ENCODE measurements around the gene TSFM. TPM values are rescaled to one million over a fixed set of nuclear protein-coding genes. Genes with fewer than 3 reads are reported as not detected.

The TSFM gene
- total RNA-seq (24.2 TPM), polyA plus RNA-seq (ENCODE audit: insufficient read depth in 1 of 8, insufficient read length in 8 of 8, low replicate concordance in 1 of 8) (10 to 100 TPM; 26.2 to 38.6 (median 30.0) TPM)
- long read RNA-seq, donor 1, transcript TSFM-204 (6 exons, 2,192 nt), result major isoform, 6 of 7 reads
- long read RNA-seq, donor 1, partial matches to known transcripts, result 0 of 7 reads
- long read RNA-seq, donor 1, other reads (novel, unspliced or antisense), result 0 of 7 reads
- long read RNA-seq, donor 2, partial matches to known transcripts, result 0 of 1 reads
- long read RNA-seq, donor 2, other reads (novel, unspliced or antisense), result 0 of 1 reads
- long read RNA-seq, donor 3, transcript TSFM-204 (6 exons, 2,192 nt), result major isoform, 15 of 19 reads
- long read RNA-seq, donor 3, partial matches to known transcripts, result 0 of 19 reads
- long read RNA-seq, donor 3, other reads (novel, unspliced or antisense), result 0 of 19 reads
- long read RNA-seq, donor 4, partial matches to known transcripts, result 0 of 3 reads
- long read RNA-seq, donor 4, other reads (novel, unspliced or antisense), result 0 of 3 reads
- long read RNA-seq, donor 5, transcript TSFM-204 (6 exons, 2,192 nt), result major isoform, 16 of 18 reads
- long read RNA-seq, donor 5, partial matches to known transcripts, result 0 of 18 reads
- long read RNA-seq, donor 5, other reads (novel, unspliced or antisense), result 0 of 18 reads
- long read RNA-seq, donor 6, transcript TSFM-204 (6 exons, 2,192 nt), result major isoform, 15 of 18 reads
- long read RNA-seq, donor 6, partial matches to known transcripts, result 0 of 18 reads
- long read RNA-seq, donor 6, other reads (novel, unspliced or antisense), result 0 of 18 reads
- long read RNA-seq, donor 7, transcript TSFM-204 (6 exons, 2,192 nt), result major isoform, 9 of 11 reads
- long read RNA-seq, donor 7, partial matches to known transcripts, result 0 of 11 reads
- long read RNA-seq, donor 7, other reads (novel, unspliced or antisense), result 0 of 11 reads
- long read RNA-seq, donor 8, partial matches to known transcripts, result 0 of 3 reads
- long read RNA-seq, donor 8, other reads (novel, unspliced or antisense), result 0 of 3 reads
- long read RNA-seq, donor 9, partial matches to known transcripts, result 0 of 4 reads
- long read RNA-seq, donor 9, other reads (novel, unspliced or antisense), result 0 of 4 reads
- long read RNA-seq, donor 10, transcript TSFM-204 (6 exons, 2,192 nt), result major isoform, 14 of 31 reads
- long read RNA-seq, donor 10, partial matches to known transcripts, result 17 of 31 reads
- long read RNA-seq, donor 10, other reads (novel, unspliced or antisense), result 0 of 31 reads
- long read RNA-seq, donor 11, transcript TSFM-204 (6 exons, 2,192 nt), result major isoform, 7 of 12 reads
- long read RNA-seq, donor 11, partial matches to known transcripts, result 5 of 12 reads
- long read RNA-seq, donor 11, other reads (novel, unspliced or antisense), result 0 of 12 reads

GRCh38 chr12:57782608-57783465, at the start of gene TSFM:
Gene TSFM, plus strand, starts transcription at chr12:57782787. Its CDS starts 15 bp downstream, at chr12:57782802.
- Histone ChIP-seq H3K36me3 (ENCODE audit: control insufficient read depth, insufficient read depth, low read length) (peaks cover 35% of the 10 kb centered on the region), H3K4me3 (ENCODE audit: low read length) (peak within 1 kb of the TSS; percentile 92), H3K27me3 (ENCODE audit: control insufficient read depth, insufficient read depth, low read length) (no peaks in the 10 kb centered on the region), H3K4me1 (ENCODE audit: control insufficient read depth, insufficient read depth, low read length) (peaks cover 8% of the 10 kb centered on the region), H3K27ac (ENCODE audit: low read length) (peak within 1 kb of the TSS; percentile 62), H3K9me3 (replicated peaks; ENCODE audit: control insufficient read depth, low read depth, low read length) (no peaks in the 10 kb centered on the region)
- DNase-seq, result peak; percentile 98
- under 1% methylated on average over 43 of the region's 45 CpGs for WGBS (ENCODE audit: insufficient coverage)

GRCh38 chr12:57733928-57734327, 48.7 kb upstream of the TSFM start:
- DNase-seq, result no peak
- no peak overlapping the region for H3K4me3 ChIP-seq (ENCODE audit: low read length)
- H3K36me3 ChIP-seq (ENCODE audit: control insufficient read depth, insufficient read depth, low read length), result peaks cover 14% of the 10 kb centered on the region

GRCh38 chr12:57734591-57734990, 48.0 kb upstream of the TSFM start:
- Histone ChIP-seq H3K4me3 (ENCODE audit: low read length) (no peak overlapping the region), H3K9me3 (replicated peaks; ENCODE audit: control insufficient read depth, low read depth, low read length) (no peaks in the 10 kb centered on the region), H3K27ac (ENCODE audit: low read length) (peak overlapping the region; percentile 85), H3K4me1 (ENCODE audit: control insufficient read depth, insufficient read depth, low read length) (peaks cover 60% of the 10 kb centered on the region), H3K27me3 (ENCODE audit: control insufficient read depth, insufficient read depth, low read length) (peaks cover 44% of the 10 kb centered on the region), H3K36me3 (ENCODE audit: control insufficient read depth, insufficient read depth, low read length) (peaks cover 11% of the 10 kb centered on the region)
- DNase-seq, result peak; percentile 50
- 88% methylated on average over 1 of the region's 4 CpGs for WGBS (ENCODE audit: insufficient coverage)

More at GRCh38 chr12:57733928-57734327, 48.7 kb upstream of the TSFM start:
- peak overlapping the region; percentile 85 for H3K27ac ChIP-seq (ENCODE audit: low read length)
- 79% methylated on average over 5 of the region's 6 CpGs for WGBS (ENCODE audit: insufficient coverage)
- no peaks in the 10 kb centered on the region for H3K9me3 ChIP-seq (replicated peaks; ENCODE audit: control insufficient read depth, low read depth, low read length)
- H3K4me1 ChIP-seq (ENCODE audit: control insufficient read depth, insufficient read depth, low read length), result peaks cover 55% of the 10 kb centered on the region
- H3K27me3 ChIP-seq (ENCODE audit: control insufficient read depth, insufficient read depth, low read length), result peaks cover 37% of the 10 kb centered on the region

- peaks cover 8% of the 10 kb centered on the region for H3K36me3 ChIP-seq (ENCODE audit: control insufficient read depth, insufficient read depth, low read length)
- no peaks in the 10 kb centered on the region for H3K9me3 ChIP-seq (replicated peaks; ENCODE audit: control insufficient read depth, low read depth, low read length)
- peak overlapping the region; percentile 13 for H3K4me3 ChIP-seq (ENCODE audit: low read length)
- DNase-seq, result peak; percentile 88
- peak overlapping the region; percentile 85 for H3K27ac ChIP-seq (ENCODE audit: low read length)
- peaks cover 51% of the 10 kb centered on the region for H3K27me3 ChIP-seq (ENCODE audit: control insufficient read depth, insufficient read depth, low read length)
- peaks cover 59% of the 10 kb centered on the region for H3K4me1 ChIP-seq (ENCODE audit: control insufficient read depth, insufficient read depth, low read length)
- WGBS (ENCODE audit: insufficient coverage), result 20% methylated on average over 1 of the region's 8 CpGs
Measured at GRCh38 chr12:57735198-57735855, 47.3 kb upstream of the TSFM start.

GRCh38 chr12:57735952-57736740, 46.4 kb upstream of the TSFM start:
- H3K27ac ChIP-seq (ENCODE audit: low read length), result peak overlapping the region; percentile 85
- peaks cover 8% of the 10 kb centered on the region for H3K36me3 ChIP-seq (ENCODE audit: control insufficient read depth, insufficient read depth, low read length)
- H3K4me1 ChIP-seq (ENCODE audit: control insufficient read depth, insufficient read depth, low read length), result peaks cover 57% of the 10 kb centered on the region
- 6% methylated on average over 30 of the region's 49 CpGs for WGBS (ENCODE audit: insufficient coverage)
- peaks cover 59% of the 10 kb centered on the region for H3K27me3 ChIP-seq (ENCODE audit: control insufficient read depth, insufficient read depth, low read length)
- DNase-seq, result peak; percentile 86
- no peaks in the 10 kb centered on the region for H3K9me3 ChIP-seq (replicated peaks; ENCODE audit: control insufficient read depth, low read depth, low read length)
- peak overlapping the region; percentile 13 for H3K4me3 ChIP-seq (ENCODE audit: low read length)

GRCh38 chr12:57736741-57737466, 45.7 kb upstream of the TSFM start:
- peaks cover 60% of the 10 kb centered on the region for H3K4me1 ChIP-seq (ENCODE audit: control insufficient read depth, insufficient read depth, low read length)

GRCh38 chr12:57737467-57738460, 44.8 kb upstream of the TSFM start:
- DNase-seq, result peak; percentile 54
- Histone ChIP-seq H3K4me3 (ENCODE audit: low read length) (peak overlapping the region; percentile 40), H3K36me3 (ENCODE audit: control insufficient read depth, insufficient read depth, low read length) (peaks cover 3% of the 10 kb centered on the region), H3K27me3 (ENCODE audit: control insufficient read depth, insufficient read depth, low read length) (peaks cover 69% of the 10 kb centered on the region), H3K9me3 (replicated peaks; ENCODE audit: control insufficient read depth, low read depth, low read length) (no peaks in the 10 kb centered on the region), H3K27ac (ENCODE audit: low read length) (no peak overlapping the region), H3K4me1 (ENCODE audit: control insufficient read depth, insufficient read depth, low read length) (peaks cover 60% of the 10 kb centered on the region)
- 11% methylated on average over 84 of the region's 110 CpGs for WGBS (ENCODE audit: insufficient coverage)

More at GRCh38 chr12:57736741-57737466, 45.7 kb upstream of the TSFM start:
- peak overlapping the region; percentile 85 for H3K27ac ChIP-seq (ENCODE audit: low read length)
- H3K9me3 ChIP-seq (replicated peaks; ENCODE audit: control insufficient read depth, low read depth, low read length), result no peaks in the 10 kb centered on the region
- H3K4me3 ChIP-seq (ENCODE audit: low read length), result peak overlapping the region; percentile 40
- peaks cover 66% of the 10 kb centered on the region for H3K27me3 ChIP-seq (ENCODE audit: control insufficient read depth, insufficient read depth, low read length)
- DNase-seq, result no peak
- WGBS (ENCODE audit: insufficient coverage), result 15% methylated on average over 31 of the region's 31 CpGs
- H3K36me3 ChIP-seq (ENCODE audit: control insufficient read depth, insufficient read depth, low read length), result peaks cover 6% of the 10 kb centered on the region
